Measurements from ENCODE around the gene RABGGTB. TPM values are rescaled to one million over a fixed set of nuclear protein-coding genes. Genes with fewer than 3 reads are reported as not detected.

The RABGGTB gene
- total RNA-seq, 1 experiment from 2014 or later, result 77.9 TPM

GRCh38 chr1:75838079-75838478 is 52.0 kb downstream of the RABGGTB start:
- ChIA-PET CTCF (no interaction called here), POLR2A (no interaction called here)
- in situ Hi-C loops (cut with HindIII; ENCODE audit: low pct_unique_long_range_greater_than_20kb, low sequenced_read_pairs) (no loop called here), intact Hi-C loops (cut with micrococcal nuclease; ENCODE audit: unreplicated experiment) (no loop called here)
- TF ChIP-seq CTCF (IDR thresholded peaks at IDR 0.05), result no peak
- no peak for TF ChIP-seq SIN3A (IDR thresholded peaks at IDR 0.05; ENCODE audit: borderline replicate concordance, insufficient read depth, low read depth, low read length)
- TF ChIP-seq POLR2AphosphoS5 (IDR thresholded peaks at IDR 0.05; ENCODE audit: low read depth, low read length), result no peak
- TF ChIP-seq TCF7L2 (IDR thresholded peaks at IDR 0.05; ENCODE audit: low read depth, low read length), result no peak
- no peak for TF ChIP-seq REST (IDR thresholded peaks at IDR 0.05; ENCODE audit: insufficient read depth in 1 of 2, low read depth in 2 of 2, low read length in 1 of 2)
- no peak for DNase-seq (ENCODE audit: low read depth, low spot score)
- Histone ChIP-seq H3K36me3 (ENCODE audit: control insufficient read depth, insufficient read depth, low read length) (no peaks in the 10 kb centered on the region), H3K27me3 (ENCODE audit: control insufficient read depth, insufficient read depth, low read length) (0 out of 2 replicates have a peak, but pooled peaks cover 2% of the 10 kb centered on the region), H3K9me3 (ENCODE audit: control insufficient read depth, insufficient read depth, low read depth, low read length) (no peaks in the 10 kb centered on the region), H3K27ac (ENCODE audit: low read length) (no peak overlapping the region), H3K4me1 (ENCODE audit: control insufficient read depth, insufficient read depth, low read length) (no peaks in the 10 kb centered on the region), H3K4me3 (ENCODE audit: low read depth in 2 of 2, low read length in 2 of 2) (no peak overlapping the region)
- no peak for ATAC-seq
- no TSS peak for BruUV-seq (replicated peaks)

- no peak for TF ChIP-seq POLR2AphosphoS5 (IDR thresholded peaks at IDR 0.05; ENCODE audit: low read depth, low read length)
- no peak for TF ChIP-seq CTCF (IDR thresholded peaks at IDR 0.05)
- TF ChIP-seq REST (IDR thresholded peaks at IDR 0.05; ENCODE audit: insufficient read depth in 1 of 2, low read depth in 2 of 2, low read length in 1 of 2), result no peak
- TF ChIP-seq SIN3A (IDR thresholded peaks at IDR 0.05; ENCODE audit: borderline replicate concordance, insufficient read depth, low read depth, low read length), result no peak
- TF ChIP-seq TCF7L2 (IDR thresholded peaks at IDR 0.05; ENCODE audit: low read depth, low read length), result no peak
- no peak for ATAC-seq
- no peak for DNase-seq (ENCODE audit: low read depth, low spot score)
- in situ Hi-C loops (cut with HindIII; ENCODE audit: low pct_unique_long_range_greater_than_20kb, low sequenced_read_pairs) (no loop called here), intact Hi-C loops (cut with micrococcal nuclease; ENCODE audit: unreplicated experiment) (no loop called here)
- no TSS peak for BruUV-seq (replicated peaks)
- POLR2A ChIA-PET, result no interaction called here
- Histone ChIP-seq H3K9me3 (ENCODE audit: control insufficient read depth, insufficient read depth, low read depth, low read length) (no peaks in the 10 kb centered on the region), H3K4me3 (ENCODE audit: low read depth in 2 of 2, low read length in 2 of 2) (no peak overlapping the region), H3K4me1 (ENCODE audit: control insufficient read depth, insufficient read depth, low read length) (no peaks in the 10 kb centered on the region), H3K36me3 (ENCODE audit: control insufficient read depth, insufficient read depth, low read length) (no peaks in the 10 kb centered on the region), H3K27ac (ENCODE audit: low read length) (no peak overlapping the region), H3K27me3 (ENCODE audit: control insufficient read depth, insufficient read depth, low read length) (0 out of 2 replicates have a peak, but pooled peaks cover 2% of the 10 kb centered on the region)
- CTCF ChIA-PET, result no interaction called here
These were observed 55.4 kb downstream of the RABGGTB start for GRCh38 chr1:75841421-75841820.

Other genes with a start within 250 kb of the RABGGTB start
- gene SLC44A5, start 175.1 kb upstream of the RABGGTB start, total RNA-seq (2021; ENCODE audit: unreplicated experiment), result 0.18 TPM
- 57.2 TPM for gene ACADM, start 61.5 kb upstream of the RABGGTB start, total RNA-seq (2021; ENCODE audit: unreplicated experiment)
- gene MSH4, start 10.6 kb downstream of the RABGGTB start, total RNA-seq (2021; ENCODE audit: unreplicated experiment), result 0.26 TPM
- gene ASB17, start 146.1 kb downstream of the RABGGTB start, total RNA-seq (2021; ENCODE audit: unreplicated experiment), result not detected

Measured in Panc1 (cell line).